AG04450 (cell line): Measurements from ENCODE around the gene CACNA1A. TPM values are rescaled to one million over a fixed set of nuclear protein-coding genes. Genes with fewer than 3 reads are reported as not detected.
A peak's percentile ranks its signal among the peaks of the same experiment; 100 is the strongest.

Experiments
- CTCF ChIA-PET: fragments of 300-600, 350-600 bp; formaldehyde crosslinking; extraction: SDS; loops from one replicate; lab custom pipeline; 2022; ENCODE audit warnings: antibody characterized with exemption, inconsistent platforms; lab: Charles Lee
- POLR2A ChIA-PET: fragments of 350-600 bp; formaldehyde crosslinking; extraction: SDS; loops from one replicate; lab custom pipeline; 2021; ENCODE audit warnings: antibody characterized with exemption, inconsistent platforms; lab: Yijun Ruan, JAX
- DNase-seq: peaks from one replicate; pipeline ENCODE4 v3.0.0-alpha.2; 2011; ENCODE audit warnings: low read depth, low spot score
- H3K27ac ChIP-seq: one replicate; pipeline ENCODE4 v1.5.1; 2012; ENCODE audit warnings: low read depth, low read length, control low read depth
- H3K27me3 ChIP-seq: one replicate; pipeline ENCODE4 v1.6.0; 2012; ENCODE audit warnings: low read length; ENCODE audit not compliant: control insufficient read depth, insufficient read depth
- H3K4me3 ChIP-seq: 2 replicates; pipeline ENCODE4 v1.5.1; 2011; ENCODE audit warnings: mild to moderate bottlenecking, low read depth, low read length, control low read depth
- H3K9me3 ChIP-seq: 2 replicates; pipeline ENCODE4 v1.5.1; 2012; ENCODE audit warnings: low read length; ENCODE audit not compliant: control insufficient read depth, insufficient read depth
- CTCF ChIP-seq: IDR thresholded peaks from 2 replicates; pipeline ENCODE4 v1.5.1; 2011; ENCODE audit warnings: low read depth, low read length, control low read depth, inconsistent platforms
- polyA plus RNA-seq: library from polyadenylated mRNA; depleted of rRNA; stranded (reverse); fragments of >200 nt; gene quantifications from 2 replicates; pipeline ENCODE4 v1.2.3, GENCODE V29; 2011

Gene CACNA1A
- polyA plus RNA-seq, 1 experiment = 12.2 TPM

DNA sequence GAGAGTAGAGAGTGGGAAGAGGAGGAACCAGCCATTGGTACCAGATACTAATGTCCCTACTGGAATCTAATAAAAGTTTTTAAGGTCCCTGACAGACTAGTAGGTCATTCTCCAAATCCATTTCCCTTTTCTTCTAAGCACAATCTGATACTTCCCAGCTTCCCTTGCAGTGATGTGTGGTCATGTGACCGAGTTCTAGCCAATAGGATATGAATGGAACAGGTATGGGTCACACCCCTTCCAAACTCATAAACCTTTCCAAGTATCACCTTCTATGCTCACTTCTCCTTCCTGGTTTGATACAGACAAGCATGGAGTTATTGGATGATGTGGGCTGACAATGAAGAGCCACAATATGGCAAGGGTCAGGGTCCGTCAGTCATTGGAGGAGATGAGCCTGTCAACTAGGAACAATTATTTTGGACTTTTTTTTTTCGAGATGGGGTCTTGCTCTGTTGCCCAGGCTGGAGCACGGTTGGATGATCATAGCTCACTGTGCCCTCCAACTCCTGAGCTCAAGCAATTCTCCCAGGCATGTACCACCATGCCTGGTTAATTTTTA is 54.8 kb downstream of the CACNA1A start:
- no peak for DNase-seq
- no peak for TF ChIP-seq CTCF
- ChIA-PET CTCF (no interaction called here), POLR2A (no interaction called here)
- Histone ChIP-seq H3K27ac (no peak overlapping the region), H3K4me3 (no peak overlapping the region), H3K9me3 (peaks cover 3% of the 10 kb centered on the region; the same call in 1 of the 2 replicates), H3K27me3 (no peaks in the 10 kb centered on the region)

GRCh38 chr19:13447978-13448377 is 58.3 kb downstream of the CACNA1A start:
- no peak for TF ChIP-seq CTCF
- Histone ChIP-seq H3K27ac (no peak overlapping the region), H3K9me3 (peaks cover 3% of the 10 kb centered on the region; the same call in 1 of the 2 replicates), H3K4me3 (no peak overlapping the region), H3K27me3 (no peaks in the 10 kb centered on the region)
- ChIA-PET CTCF (no interaction called here), POLR2A (no interaction called here)
- DNase-seq = no peak

DNA sequence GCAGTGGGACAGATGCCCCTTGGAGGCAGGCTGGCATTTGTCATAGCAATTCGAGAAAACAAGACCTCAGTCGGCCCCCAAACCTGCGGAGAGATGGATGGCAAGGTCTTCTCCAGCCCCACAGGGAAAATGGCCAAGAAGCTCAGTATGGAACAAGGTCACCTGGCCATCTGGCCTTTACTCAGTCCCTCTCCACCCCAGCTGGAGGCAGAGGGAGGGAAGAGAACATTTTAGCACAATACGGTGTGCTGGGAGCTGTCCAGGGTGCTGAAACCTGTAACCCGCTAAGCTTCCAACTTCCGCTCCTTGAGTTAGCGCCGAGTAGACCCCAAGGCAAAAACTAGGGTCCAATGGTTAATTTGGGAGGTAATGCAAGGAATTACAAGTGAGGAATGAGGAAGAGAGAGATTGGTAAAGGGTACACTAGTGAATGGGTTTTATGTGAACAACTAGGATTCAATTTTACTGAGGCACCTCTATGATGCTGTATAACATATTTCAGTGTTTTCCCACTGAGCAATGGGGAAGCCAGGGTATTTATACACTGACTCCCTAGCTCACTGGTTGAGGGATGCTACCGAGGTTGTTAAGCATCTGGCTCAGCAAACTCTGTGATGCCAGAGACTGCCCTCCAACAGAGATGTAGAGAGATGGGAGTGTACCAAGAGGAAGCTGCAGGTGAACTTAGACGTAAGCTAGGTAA is 64.3 kb downstream of the CACNA1A start:
- H3K9me3 ChIP-seq = no peaks in the 10 kb centered on the region; the same call in 1 of the 2 replicates
- no peaks in the 10 kb centered on the region for H3K27me3 ChIP-seq
- DNase-seq = peak; percentile 11
- POLR2A ChIA-PET = no interaction called here
- TF ChIP-seq CTCF = no peak
- CTCF ChIA-PET = interaction anchor here (0.6 kb wide), 1 partner anchor 164 kb away, joined by 3 read pairs; no protein-coding TSS in a partner anchor
- no peak overlapping the region for H3K27ac ChIP-seq
- H3K4me3 ChIP-seq = no peak overlapping the region

DNA sequence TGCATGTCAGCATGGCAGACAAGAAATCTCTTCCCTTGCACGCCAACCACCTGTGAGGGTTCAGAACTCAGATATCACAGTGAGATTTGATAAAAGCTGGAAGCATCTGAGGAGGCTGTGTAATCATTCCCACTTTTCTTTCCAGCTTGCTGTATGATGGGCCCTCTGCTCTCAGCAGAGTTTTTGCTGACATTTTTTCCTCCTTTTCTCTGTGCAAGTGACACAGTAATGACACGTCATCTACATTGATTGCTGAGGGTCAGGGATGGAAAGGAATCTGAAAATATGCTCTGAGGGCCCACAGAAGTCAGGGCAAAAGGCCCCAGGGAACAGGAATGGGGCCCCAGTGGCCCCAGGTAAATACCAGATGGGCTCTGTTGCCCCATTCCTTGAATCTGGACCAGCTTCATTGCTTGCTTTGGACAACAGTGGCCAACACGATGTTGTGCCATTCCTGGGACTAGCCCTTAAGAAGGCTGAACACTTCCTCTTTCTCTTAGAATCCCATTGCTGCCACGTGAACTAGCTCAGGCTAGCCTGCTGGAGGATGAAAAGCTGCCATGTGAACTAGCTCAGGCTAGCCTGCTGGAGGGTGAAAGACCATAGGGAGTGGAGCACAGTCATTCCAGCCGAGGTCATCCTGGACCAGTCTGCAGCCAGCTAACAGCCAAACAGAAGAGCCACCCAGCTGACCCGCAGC is 68.2 kb downstream of the CACNA1A start:
- H3K9me3 ChIP-seq = no peaks in the 10 kb centered on the region; the same call in 1 of the 2 replicates
- ChIA-PET CTCF (interaction anchor here (0.7 to 1.1 kb wide), 2 partner anchors 9 to 160 kb away, joined by 3 to 4 read pairs; no protein-coding TSS in a partner anchor), POLR2A (no interaction called here)
- H3K27me3 ChIP-seq = no peaks in the 10 kb centered on the region
- no peak for TF ChIP-seq CTCF
- H3K27ac ChIP-seq = no peak overlapping the region
- DNase-seq = no peak
- no peak overlapping the region for H3K4me3 ChIP-seq
